GM12872 (cell line): ENCODE measurements around the gene MCTP1.
A peak's percentile ranks its signal among the peaks of the same experiment; 100 is the strongest.

Source experiments
- CTCF ChIP-seq: IDR thresholded peaks from 3 replicates; pipeline ENCODE4 v1.5.1; 2011; ENCODE audit warnings: low read depth, mild to moderate bottlenecking, low read length, moderate library complexity; ENCODE audit not compliant: insufficient read depth

MCTP1 gene

DNA sequence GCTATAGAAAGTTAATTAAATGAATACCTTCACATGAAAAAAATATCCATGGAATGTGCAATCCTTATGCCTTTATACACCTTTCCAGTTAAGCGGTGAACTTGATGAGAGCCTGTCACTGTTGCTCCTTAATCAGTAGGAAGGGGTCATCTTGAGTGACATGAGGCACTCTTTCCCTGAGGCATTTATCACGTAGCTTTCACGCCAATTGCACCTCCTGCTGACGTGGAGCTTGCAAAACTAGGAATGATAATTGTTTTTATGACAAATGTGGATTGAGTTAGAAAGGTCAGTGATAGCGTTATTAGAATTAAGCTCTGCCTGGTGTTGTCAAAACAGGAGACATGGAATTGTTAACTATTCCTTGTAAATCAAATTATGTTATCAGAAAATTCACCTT is 586.7 kb downstream of the MCTP1 start:
- TF ChIP-seq CTCF = no peak

DNA sequence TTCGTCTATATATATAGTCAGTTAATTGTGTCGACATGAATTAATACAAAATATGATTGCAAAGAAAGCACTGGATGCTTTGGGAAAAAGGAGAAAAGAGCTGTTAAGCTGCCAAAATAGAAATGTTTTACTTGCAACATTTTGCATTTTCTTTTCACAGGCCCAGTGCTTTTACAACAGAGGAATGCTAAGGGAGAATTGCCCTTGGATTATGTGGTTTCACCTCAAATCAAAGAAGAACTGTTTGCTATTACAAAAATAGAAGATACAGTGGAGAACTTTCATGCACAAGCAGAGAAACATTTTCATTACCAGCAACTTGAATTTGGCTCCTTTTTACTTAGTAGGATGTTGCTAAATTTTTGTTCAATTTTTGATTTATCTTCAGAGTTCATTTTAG is 590.2 kb downstream of the MCTP1 start:
- no peak for TF ChIP-seq CTCF

GRCh38 chr5:94693845-94694370 is 591.0 kb downstream of the MCTP1 start:
- TF ChIP-seq CTCF = no peak

DNA sequence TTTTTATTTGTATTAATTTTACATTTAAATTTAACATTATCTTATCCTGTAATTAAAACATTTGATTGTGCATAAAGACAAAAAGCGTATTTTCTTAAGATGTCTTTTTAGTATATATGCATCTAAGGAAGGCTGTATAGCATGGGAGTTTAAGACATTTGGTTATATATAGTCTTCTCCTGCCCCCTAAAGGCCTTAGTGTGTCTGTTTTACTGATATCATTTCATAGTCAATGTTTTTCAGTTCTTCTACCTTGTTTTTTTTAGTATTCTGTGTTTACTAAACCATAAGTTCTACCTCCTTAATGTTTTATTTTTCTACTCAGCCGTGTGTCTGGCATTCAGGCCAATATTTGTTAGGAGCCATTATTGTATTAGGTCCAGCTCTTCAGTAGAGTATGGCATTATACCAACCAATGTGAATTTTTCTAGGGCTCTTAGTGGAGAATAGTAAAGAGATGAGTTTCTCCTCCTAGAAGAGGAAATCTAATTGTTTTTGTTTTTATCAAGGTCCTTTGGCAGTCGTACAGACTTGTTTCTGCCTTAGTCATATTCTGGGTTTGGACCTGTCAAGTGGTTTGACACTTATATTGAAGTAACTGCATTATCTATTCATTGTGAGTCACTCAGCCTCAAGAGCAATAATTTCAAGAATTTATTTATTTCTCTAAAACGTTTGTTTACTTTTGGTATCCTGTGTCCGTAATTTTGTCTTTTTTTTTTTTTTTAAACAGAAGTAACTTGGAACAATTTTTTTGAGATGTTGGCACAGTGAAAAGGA is 591.7 kb downstream of the MCTP1 start:
- peak; percentile 19; the same call in 1 of the 3 replicates for TF ChIP-seq CTCF

DNA sequence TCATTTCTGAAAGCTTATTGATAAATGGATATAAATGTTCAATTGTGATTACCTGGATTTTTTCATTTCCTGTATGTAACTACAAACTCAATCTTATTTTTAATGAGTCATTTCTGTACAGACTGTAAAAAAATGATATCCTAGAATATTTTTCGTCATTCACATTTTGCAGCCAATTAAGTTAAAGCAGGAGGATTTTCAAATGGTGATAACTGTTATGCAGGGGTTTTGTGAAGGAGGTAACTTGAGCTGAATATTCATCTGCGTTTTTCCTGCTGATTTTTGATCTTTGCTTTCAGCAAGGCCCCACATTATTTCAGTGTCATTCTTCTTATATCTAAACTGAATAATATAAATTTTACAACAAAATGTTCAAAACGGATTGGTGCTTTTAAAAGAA is 592.3 kb downstream of the MCTP1 start:
- TF ChIP-seq CTCF = no peak

DNA sequence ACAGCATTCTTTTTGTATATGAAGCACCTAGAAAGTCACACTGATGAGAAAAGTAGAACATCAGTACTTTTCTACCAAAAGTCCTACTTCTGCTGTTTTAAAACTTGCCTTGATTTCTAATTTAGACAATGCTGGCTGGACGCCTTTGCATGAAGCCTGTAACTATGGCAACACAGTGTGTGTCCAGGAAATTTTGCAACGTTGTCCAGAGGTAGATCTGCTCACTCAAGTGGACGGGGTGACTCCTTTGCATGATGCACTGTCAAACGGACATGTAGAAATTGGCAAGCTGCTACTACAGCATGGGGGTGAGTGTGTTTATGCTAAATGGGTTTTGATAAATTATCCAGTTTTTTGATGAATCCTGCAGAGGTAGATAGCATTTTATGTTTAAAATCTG is 592.9 kb downstream of the MCTP1 start:
- TF ChIP-seq CTCF = no peak

DNA sequence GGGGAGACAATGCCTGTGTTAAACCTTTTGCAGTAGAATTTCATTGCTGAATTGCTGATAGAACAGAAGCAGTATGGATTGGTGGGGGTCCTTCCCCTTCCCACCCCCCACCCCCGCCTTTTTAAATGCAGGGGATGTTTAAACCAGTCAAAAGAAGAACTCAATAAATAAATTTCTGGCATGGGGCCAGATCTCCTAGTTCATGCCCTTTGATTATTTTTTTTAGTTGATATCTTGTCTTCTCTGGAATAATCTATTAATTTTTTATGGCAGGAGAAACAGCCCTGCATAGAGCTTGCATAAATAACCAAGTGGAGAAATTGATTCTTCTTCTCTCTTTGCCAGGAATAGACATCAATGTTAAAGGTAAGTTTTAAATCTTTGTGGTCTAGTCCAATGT is 593.6 kb downstream of the MCTP1 start:
- TF ChIP-seq CTCF = no peak
